ENCODE measurements around the gene TTC34.

DNA sequence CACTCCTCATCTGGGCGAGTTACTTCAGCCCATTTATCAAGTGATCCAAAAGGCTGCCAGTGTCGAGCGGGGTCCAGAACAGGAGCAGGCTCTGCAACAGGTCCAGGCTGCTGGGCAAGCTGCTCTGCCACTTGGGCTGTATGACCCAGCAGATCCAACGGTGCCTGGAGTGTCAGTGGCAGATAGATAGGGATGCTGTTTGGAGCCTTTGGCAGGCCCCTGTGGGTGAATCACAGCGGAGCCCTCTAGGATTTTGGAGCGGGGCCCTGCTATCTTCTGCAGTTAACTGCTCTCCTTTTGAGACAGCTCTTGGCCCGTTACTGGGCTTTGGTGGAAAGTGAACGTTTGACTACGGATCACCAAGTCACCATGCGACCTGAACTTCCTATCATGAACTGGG is 176.2 kb downstream of the TTC34 start:
- TF ChIP-seq, protein P1, sequence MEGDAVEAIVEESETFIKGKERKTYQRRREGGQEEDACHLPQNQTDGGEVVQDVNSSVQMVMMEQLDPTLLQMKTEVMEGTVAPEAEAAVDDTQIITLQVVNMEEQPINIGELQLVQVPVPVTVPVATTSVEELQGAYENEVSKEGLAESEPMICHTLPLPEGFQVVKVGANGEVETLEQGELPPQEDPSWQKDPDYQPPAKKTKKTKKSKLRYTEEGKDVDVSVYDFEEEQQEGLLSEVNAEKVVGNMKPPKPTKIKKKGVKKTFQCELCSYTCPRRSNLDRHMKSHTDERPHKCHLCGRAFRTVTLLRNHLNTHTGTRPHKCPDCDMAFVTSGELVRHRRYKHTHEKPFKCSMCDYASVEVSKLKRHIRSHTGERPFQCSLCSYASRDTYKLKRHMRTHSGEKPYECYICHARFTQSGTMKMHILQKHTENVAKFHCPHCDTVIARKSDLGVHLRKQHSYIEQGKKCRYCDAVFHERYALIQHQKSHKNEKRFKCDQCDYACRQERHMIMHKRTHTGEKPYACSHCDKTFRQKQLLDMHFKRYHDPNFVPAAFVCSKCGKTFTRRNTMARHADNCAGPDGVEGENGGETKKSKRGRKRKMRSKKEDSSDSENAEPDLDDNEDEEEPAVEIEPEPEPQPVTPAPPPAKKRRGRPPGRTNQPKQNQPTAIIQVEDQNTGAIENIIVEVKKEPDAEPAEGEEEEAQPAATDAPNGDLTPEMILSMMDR (IDR thresholded peaks at IDR 0.05), result no peak
- TF ChIP-seq POLR2A (IDR thresholded peaks at IDR 0.05) (no peak), POLR2AphosphoS5 (IDR thresholded peaks at IDR 0.05) (no peak)
